GM13976 (cell line): Measurements from ENCODE around the gene PCSK2.

ENCODE experiments used
- DNase-seq: peaks from one replicate; pipeline ENCODE4 v3.0.0; 2012; ENCODE audit warnings: low spot score
- CTCF ChIP-seq: IDR thresholded peaks from 2 replicates; pipeline ENCODE4 v1.5.1; 2012; ENCODE audit warnings: borderline replicate concordance, mild to moderate bottlenecking; ENCODE audit not compliant: insufficient read depth; ENCODE audit errors: extremely low read depth, missing control alignments, control extremely low read depth
- in situ Hi-C: fragments of 300-500 bp; cut with MboI; formaldehyde crosslinking; loops from one replicate; pipeline ENCODE4 v1.12.0; 2022; ENCODE audit warnings: low sequenced_read_pairs, mixed read lengths, inconsistent platforms; ENCODE audit not compliant: unreplicated experiment

PCSK2 gene

GRCh38 chr20:17461941-17462340, 235.1 kb downstream of the PCSK2 start:
- TF ChIP-seq CTCF = no peak
- no peak for DNase-seq
- in situ Hi-C loops = no loop called here

GRCh38 chr20:17463711-17464110, 236.9 kb downstream of the PCSK2 start:
- in situ Hi-C loops = no loop called here
- no peak for DNase-seq
- TF ChIP-seq CTCF = no peak

GRCh38 chr20:17465236-17465635, 238.4 kb downstream of the PCSK2 start:
- in situ Hi-C loops = no loop called here
- no peak for DNase-seq
- no peak for TF ChIP-seq CTCF

GRCh38 chr20:17466641-17467040, 239.8 kb downstream of the PCSK2 start:
- in situ Hi-C loops = no loop called here
- DNase-seq = no peak
- TF ChIP-seq CTCF = no peak

GRCh38 chr20:17467120-17467655, 240.3 kb downstream of the PCSK2 start:
- in situ Hi-C loops = no loop called here
- DNase-seq = no peak
- no peak for TF ChIP-seq CTCF

GRCh38 chr20:17468073-17468840, 241.4 kb downstream of the PCSK2 start:
- in situ Hi-C loops = no loop called here
- TF ChIP-seq CTCF = no peak
- no peak for DNase-seq
